Brain microvascular endothelial cell (primary cell): ENCODE results near the gene LNPK.

Source experiments
- DNase-seq: peaks from one replicate; pipeline ENCODE4 v3.0.0-alpha.2; 2020
- H3K27ac ChIP-seq: fragments of 250-450 bp; sonication (Bioruptor Pico); 2 replicates; pipeline ENCODE4 v1.5.1; 2020; ENCODE audit warnings: mild to moderate bottlenecking, moderate library complexity
- H3K27me3 ChIP-seq: fragments of 250-450 bp; sonication (Bioruptor Pico); replicated peaks from 2 replicates; pipeline ENCODE4 v1.5.1; 2020; ENCODE audit warnings: mild to moderate bottlenecking
- H3K36me3 ChIP-seq: fragments of 250-450 bp; sonication (Bioruptor Pico); replicated peaks from 2 replicates; pipeline ENCODE4 v1.5.1; 2020; ENCODE audit warnings: mild to moderate bottlenecking
- H3K4me3 ChIP-seq: 2 replicates; pipeline ENCODE4 v1.5.1; 2011; ENCODE audit warnings: low read depth, mild to moderate bottlenecking, control low read depth, low read length, moderate library complexity
- CTCF ChIP-seq: IDR thresholded peaks from 2 replicates; pipeline ENCODE4 v1.5.1; 2011; ENCODE audit warnings: low read depth, mild to moderate bottlenecking, moderate library complexity, low read length, control low read depth, inconsistent platforms; ENCODE audit errors: missing control alignments
- in situ Hi-C: cut with HindIII; loops from 2 replicates; pipeline ENCODE4 v1.10.0; 2017; ENCODE audit warnings: low sequenced_read_pairs, low pct_ligation_motif_present

LNPK gene

GRCh38 chr2:175932675-175933074 is 69.4 kb downstream of the LNPK start:
- in situ Hi-C loops, result no loop called here
- TF ChIP-seq CTCF, result no peak
- Histone ChIP-seq H3K36me3 (peaks cover 3% of the 10 kb centered on the region), H3K4me3 (no peak overlapping the region), H3K27me3 (no peaks in the 10 kb centered on the region), H3K27ac (no peak overlapping the region)
- DNase-seq, result no peak

DNA sequence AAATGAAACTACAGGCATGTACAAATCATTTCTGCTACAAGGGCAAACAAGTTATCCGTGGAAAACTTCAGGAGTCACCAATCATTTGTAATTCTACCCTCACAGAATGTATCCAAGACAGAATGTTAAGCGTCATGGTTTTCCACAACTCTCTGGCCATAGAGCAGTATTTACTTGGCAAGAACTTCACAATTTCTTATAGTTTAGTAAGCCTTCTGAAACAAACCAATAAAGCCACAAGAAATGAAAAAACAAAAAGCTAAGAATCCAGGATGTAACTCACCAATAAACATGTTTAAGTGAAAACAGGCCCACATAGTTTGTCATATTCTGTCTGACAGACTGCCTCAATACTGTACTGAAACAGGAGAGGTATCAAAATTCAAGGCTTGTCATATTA is 70.3 kb downstream of the LNPK start:
- no peak for TF ChIP-seq CTCF
- in situ Hi-C loops, result no loop called here
- Histone ChIP-seq H3K36me3 (no peaks in the 10 kb centered on the region), H3K27ac (no peak overlapping the region), H3K4me3 (no peak overlapping the region), H3K27me3 (no peaks in the 10 kb centered on the region)
- DNase-seq, result no peak

DNA sequence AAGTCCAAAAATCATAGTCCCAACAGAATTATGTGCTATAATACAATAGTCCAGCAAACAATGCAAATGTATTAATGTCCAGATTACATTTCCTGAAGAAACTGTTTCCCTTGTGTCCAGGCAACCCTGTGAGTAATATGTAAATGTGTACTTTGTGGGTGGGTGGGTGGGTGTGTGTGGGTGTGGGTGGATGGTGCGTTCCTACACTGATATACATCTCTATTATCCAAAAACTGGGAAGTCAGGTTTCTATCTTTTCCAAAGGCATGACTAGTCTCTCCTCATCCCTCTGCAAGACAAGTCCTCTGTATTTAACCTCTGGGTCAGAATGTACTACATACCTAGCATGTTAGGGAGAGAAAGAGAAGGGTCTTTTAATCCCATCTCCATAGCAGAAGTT is 71.6 kb downstream of the LNPK start:
- Histone ChIP-seq H3K36me3 (no peaks in the 10 kb centered on the region), H3K27me3 (no peaks in the 10 kb centered on the region), H3K27ac (no peak overlapping the region), H3K4me3 (no peak overlapping the region)
- DNase-seq, result no peak
- in situ Hi-C loops, result no loop called here
- TF ChIP-seq CTCF, result no peak

GRCh38 chr2:175929850-175930249 is 72.2 kb downstream of the LNPK start:
- Histone ChIP-seq H3K36me3 (no peaks in the 10 kb centered on the region), H3K27me3 (no peaks in the 10 kb centered on the region), H3K4me3 (no peak overlapping the region), H3K27ac (peak overlapping the region; percentile 42)
- no peak for TF ChIP-seq CTCF
- DNase-seq, result peak; percentile 49
- in situ Hi-C loops, result no loop called here

DNA sequence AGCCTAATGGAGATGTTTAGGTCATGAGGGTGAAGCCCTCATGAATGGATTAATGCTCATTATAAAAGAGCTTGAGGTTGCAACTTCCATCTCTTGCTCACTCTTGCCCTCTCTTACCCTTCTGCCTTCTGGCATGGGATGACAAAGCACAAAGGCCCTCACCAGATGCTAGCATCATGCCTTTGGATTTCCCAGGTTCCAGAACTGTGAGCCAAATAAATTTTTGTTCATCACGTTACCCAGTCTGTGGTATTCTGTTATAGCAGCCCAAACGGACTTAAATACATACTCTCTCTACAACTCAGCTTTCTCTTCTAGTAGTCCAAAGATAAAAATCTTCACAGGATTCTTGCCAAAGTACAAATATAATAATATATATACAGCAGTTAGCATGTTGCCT is 75.8 kb downstream of the LNPK start:
- in situ Hi-C loops, result no loop called here
- Histone ChIP-seq H3K4me3 (no peak overlapping the region), H3K27me3 (no peaks in the 10 kb centered on the region), H3K36me3 (no peaks in the 10 kb centered on the region), H3K27ac (no peak overlapping the region)
- TF ChIP-seq CTCF, result no peak
- peak; percentile 6 for DNase-seq

DNA sequence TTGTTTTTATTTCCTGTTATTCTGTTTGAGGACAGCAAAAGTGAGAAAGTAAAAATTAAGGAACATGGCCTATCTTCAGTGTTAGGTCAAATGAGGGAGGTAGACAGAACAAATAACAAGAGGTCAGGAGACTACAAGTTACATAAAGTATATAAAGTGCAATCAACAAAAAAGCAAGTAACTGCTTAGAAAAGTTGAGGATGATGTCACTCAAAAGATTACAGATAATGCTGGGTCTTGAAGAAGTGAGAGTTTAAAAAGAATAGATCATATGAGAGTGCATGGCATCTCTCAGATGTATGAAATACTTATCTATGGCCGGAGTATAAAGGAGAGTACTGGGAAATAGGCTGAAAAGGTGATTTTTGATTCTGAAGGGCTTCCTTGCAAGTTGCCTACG is 79.9 kb downstream of the LNPK start:
- TF ChIP-seq CTCF, result no peak
- in situ Hi-C loops, result no loop called here
- no peaks in the 10 kb centered on the region for H3K27me3 ChIP-seq

More for the DNA sequence above, 79.9 kb downstream of the LNPK start:
- no peak for DNase-seq
- no peaks in the 10 kb centered on the region for H3K36me3 ChIP-seq
- no peak overlapping the region for H3K4me3 ChIP-seq
- H3K27ac ChIP-seq, result no peak overlapping the region
